CMK (cell line): ENCODE results near the gene DDHD1.

Experiments
- DNase-seq: peaks from one replicate; pipeline ENCODE4 v3.0.0-alpha.2; 2010; ENCODE audit warnings: low read depth

Gene DDHD1

GRCh38 chr14:52995998-52996397, 157.1 kb downstream of the DDHD1 start:
- DNase-seq, result no peak

- no peak for DNase-seq
These were observed 160.8 kb downstream of the DDHD1 start for GRCh38 chr14:52992236-52992870.

GRCh38 chr14:52988139-52988538, 165.0 kb downstream of the DDHD1 start:
- no peak for DNase-seq

- DNase-seq, result no peak
These were observed 165.6 kb downstream of the DDHD1 start for GRCh38 chr14:52987514-52987913.

- no peak for DNase-seq
These were observed 166.1 kb downstream of the DDHD1 start for GRCh38 chr14:52987042-52987441.
